DMS79 treated with DMSO at 0.1 percent for 48 hours (cell line): Measurements from ENCODE around the gene RSPH9.
"Not testable (repeated sequence)": the region's sequence is repeated elsewhere in the genome, so short reads cannot be mapped to it uniquely, and the experiment has no call there.

Experiments
- DNase-seq: peaks from one replicate; lab custom pipeline; 2025; lab: John Stamatoyannopoulos, UW

The RSPH9 gene

DNA sequence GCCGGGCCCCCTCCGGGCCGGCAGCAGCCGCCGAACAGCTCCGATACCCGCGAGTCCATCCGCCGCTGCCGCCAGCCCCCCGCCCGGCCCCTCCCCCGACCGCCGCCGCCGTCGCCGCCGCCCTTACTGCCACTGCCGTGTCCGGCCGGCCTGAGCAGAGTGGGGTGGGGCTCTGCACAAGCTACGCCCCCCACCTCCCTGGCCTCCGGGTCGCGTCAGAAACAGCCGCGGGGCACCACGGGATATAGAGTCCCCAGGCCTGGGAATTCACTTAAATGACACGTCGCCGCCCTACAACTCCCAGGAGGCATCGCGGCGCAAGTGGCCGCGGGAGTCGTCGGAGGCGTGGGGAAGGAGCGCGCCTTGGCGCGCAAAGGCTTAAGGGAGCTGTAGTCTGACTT is 15.7 kb upstream of the RSPH9 start, which contains the start of gene GTPBP2:
GTPBP2 (minus strand) TSS at position 161 of the 401 bp plus-strand sequence; CDS start at position 59, 102 bp downstream.
- DNase-seq, result peak; percentile 97

DNA sequence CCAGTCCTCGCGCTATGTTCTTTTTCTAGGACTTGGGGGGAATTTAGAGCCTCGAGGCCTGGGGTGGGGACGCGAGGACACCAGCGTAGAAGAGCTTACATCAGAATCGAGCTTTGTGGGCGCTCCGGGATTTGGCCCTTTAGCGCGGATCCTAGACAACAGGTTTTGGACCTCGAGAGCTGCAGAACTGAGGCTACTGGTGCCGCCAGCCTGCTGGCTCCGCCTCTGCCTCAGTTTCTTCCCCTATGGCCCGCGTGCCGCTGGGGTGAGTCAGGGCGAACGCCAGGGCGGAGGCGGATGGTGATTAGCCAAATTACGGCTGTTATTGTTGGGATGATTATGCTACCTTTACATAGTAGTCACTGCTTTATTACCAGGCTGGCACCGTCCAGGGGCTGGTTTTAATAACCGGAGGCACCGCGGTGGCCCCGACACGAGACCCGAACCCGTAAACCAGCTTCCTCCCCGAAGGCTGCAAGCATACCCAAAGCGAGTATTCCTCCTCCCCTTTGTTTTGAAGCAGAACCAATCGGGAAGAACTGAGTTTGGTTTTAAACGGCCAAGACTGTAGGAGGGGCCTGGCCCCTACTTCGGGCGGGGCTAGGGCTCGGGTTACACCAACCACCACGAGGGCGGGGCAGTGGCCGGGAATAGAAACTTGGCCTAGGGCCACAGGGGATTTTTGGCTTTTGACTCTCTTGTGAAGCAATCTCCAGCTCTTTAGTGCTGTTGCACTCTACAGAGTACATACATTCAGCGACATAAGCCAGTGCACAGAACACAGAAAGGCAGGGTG is 15.1 kb upstream of the RSPH9 start:
- peak; percentile 98 for DNase-seq

DNA sequence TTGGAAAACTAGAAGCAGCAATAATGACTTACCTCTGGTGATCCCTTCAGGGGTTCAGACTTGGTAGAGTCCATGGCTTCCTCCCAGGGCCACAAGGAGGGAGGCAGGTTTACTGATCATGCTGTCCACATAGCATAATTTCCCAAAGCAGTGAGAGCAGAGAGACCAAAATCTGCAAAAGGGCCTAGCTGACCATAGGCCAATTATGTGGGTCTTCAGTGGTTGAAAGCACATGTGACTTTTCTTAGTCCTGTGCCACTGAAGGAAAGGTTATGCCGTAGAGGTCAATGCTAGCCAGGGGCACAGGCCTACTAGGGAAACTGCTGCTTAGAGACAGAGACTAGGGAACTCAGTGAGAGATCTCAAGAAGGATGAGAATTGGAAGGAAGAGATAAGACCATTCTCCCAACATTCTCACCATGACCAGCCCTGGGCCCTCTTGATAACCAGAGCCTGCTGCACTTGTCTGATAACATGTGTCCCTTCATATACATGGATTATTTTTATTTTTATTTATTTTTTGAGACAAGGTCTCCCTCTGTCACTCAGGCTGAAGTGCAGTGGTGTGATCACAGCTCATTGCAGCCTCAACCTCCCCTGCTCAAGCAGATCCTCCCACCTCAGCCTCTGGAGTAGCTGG is 13.7 kb upstream of the RSPH9 start:
- no peak for DNase-seq

DNA sequence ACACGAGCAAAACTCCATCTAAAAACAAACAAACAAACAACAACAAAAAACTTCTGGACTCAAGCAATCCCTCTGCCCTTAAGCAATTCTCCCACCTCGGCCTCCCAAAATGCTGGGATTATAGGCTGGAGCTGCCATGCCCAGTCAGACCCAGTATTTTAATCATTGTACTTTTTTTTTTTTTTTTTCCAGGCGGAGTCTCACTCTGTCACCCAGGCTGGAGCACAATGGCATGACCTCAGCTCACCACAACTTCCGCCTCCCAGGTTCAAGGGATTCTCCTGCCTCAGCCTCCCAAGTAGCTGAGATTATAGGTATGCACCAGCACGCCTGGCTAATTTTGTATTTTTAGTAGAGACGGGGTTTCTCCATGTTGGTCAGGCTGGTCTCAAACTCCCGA is 11.8 kb upstream of the RSPH9 start:
- not testable (repeated sequence) for DNase-seq

DNA sequence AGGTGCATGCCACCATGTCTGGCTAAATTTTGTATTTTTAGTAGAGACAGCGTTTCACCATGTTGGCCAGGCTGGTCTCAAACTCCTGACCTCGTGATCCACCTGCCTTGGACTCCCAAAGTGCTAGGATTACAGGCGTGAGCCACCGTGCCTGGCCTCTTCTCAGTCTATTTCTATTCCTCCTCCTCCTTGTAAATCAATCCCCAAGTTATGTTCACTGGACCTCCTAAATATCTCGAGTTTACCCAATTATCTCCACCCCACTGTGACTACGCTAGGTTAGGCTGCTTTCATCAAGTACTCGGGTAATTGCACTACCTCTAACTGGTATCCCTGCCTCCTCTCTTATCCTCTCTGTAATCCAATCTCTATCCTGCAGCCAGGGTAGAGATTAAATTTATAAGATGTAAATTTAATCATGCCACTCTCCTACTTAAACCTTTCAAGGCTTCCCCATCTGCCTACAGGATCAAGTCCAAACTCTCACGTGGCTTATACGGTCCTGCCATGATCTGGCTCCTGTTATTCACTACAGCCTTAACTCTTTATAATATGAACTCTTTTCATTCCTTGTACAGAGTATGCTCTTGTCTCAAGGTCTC is 10.0 kb upstream of the RSPH9 start:
- DNase-seq, result no peak

DNA sequence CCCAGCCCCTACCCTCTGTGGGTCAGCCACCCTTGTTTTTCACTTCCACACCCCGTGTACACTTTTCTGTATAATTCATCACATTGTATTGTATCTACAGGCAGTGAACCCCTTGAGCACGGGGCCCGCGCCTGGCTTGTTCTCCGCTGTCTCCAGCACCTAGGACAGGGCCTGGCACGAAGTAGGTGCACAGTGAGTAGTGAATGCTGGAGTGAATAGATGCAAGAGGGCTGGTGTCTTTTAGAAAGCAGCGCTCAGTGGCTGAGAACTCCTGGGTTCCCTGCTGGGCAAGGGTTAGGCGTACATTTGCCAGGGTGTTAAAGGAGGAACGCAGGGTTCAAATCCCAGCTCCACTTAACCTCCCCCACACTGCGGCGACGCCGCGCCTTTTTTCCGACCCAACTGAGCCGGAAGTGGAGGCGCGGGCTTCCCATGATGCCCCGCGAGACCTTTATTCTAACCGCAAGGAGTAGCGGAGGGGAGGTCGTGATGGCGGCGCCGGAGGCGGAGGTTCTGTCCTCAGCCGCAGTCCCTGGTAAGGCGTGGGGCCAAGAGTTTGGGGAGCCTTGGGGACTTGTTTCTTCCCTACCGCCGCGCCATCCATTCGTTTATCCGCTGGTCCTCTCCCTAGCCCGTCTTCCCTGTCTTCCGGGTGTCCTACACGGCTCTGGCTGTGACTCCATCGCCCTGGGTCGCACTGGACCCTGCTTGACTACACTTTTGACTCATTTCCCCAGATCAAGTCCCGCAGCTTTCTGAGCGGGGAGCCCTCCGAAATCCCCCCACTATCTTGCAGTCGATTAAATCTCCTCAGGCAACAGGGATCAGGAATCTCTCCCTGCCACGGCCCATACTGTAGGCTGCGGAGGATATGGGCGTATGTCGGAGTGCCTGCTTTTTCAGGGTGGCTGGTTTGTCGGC is 9.2 kb upstream of the RSPH9 start, which contains the start of gene MAD2L1BP:
MAD2L1BP (plus strand) TSS at position 454 of the 921 bp plus-strand sequence; CDS start at position 490, 36 bp downstream.
- DNase-seq, result peak; percentile 81

DNA sequence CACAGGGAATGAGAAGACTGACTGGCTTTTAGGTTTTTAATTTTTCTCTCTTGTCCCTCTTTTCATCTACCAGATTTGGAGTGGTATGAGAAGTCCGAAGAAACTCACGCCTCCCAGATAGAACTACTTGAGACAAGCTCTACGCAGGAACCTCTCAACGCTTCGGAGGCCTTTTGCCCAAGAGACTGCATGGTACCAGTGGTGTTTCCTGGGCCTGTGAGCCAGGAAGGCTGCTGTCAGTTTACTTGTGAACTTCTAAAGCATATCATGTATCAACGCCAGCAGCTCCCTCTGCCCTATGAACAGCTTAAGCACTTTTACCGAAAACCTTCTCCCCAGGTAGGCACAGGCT is 8.6 kb upstream of the RSPH9 start:
- DNase-seq, result no peak

DNA sequence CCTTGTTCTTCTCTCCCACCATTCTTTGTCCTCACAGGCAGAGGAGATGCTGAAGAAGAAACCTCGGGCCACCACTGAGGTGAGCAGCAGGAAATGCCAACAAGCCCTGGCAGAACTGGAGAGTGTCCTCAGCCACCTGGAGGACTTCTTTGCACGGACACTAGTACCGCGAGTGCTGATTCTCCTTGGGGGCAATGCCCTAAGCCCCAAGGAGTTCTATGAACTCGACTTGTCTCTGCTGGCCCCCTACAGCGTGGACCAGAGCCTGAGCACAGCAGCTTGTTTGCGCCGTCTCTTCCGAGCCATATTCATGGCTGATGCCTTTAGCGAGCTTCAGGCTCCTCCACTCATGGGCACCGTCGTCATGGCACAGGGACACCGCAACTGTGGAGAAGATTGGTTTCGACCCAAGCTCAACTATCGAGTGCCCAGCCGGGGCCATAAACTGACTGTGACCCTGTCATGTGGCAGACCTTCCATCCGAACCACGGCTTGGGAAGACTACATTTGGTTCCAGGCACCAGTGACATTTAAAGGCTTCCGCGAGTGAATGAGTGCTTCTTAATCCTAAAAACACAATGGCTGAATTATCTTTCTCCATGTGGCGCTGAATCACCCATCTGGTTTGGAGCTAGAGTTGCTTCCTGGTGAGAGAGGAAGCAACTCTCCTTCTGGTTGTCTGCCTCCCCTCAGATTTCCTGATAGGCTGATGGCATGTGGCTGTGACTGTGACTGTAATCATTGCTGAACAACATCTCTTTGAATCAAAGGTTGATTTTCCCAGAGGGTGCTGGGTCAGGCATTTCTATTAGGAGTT is 4.6 kb upstream of the RSPH9 start:
- no peak for DNase-seq

DNA sequence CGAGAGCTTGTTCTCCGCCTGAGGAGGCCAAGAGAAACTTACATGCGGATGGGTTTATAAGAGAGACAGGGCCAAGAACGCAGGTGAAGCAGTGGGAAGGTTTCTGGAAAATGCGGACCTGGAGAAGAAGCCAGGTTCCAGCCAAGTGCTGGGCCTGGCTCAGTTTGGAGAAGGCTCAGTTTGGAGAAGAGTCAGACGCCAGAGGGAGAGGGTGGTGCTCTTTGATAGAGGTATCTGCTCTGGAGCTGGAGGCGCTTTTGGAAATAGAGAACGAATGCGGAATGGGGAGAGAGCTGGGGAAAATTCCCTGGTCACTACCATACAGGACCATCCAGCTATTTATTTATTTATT is 753 bp downstream of the RSPH9 start:
- no peak for DNase-seq

DNA sequence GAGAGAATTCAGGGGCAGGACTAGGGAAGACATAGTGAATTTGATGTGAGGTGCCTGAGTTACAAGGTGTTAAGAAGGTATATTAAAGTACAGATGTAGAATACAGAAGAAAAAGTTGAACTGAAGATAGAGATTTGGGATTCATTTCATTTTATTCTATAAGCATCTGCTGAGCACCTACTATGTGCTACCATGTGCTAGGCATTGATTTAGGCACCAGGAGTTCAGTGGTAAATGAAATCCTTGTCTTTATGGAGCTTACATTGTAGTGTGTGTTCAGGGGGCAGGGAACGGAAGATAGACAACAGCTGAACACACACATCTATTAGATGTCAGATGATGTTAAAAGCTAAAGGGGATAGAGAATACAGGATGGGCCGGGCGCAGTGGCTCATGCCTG is 2.8 kb downstream of the RSPH9 start:
- DNase-seq, result no peak

DNA sequence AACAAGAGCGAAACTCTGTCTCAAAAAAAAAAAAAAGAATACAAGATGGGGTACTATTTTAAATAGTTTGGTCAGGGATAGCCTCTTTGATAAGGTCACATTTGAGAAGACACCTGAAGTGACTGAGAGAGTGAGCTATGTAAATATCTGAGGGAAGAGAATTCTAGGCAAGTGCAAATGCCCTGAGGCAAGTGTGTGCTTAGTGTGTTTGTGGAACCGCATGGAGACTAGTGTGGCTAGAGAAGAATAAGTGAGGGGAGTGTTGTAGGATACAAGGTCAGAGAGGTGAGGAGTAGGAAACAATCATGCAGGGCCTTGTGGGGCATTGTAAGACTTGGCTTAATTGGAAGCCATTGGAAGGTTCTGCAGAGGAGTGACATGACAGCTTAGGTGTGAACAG is 3.4 kb downstream of the RSPH9 start:
- DNase-seq, result no peak

DNA sequence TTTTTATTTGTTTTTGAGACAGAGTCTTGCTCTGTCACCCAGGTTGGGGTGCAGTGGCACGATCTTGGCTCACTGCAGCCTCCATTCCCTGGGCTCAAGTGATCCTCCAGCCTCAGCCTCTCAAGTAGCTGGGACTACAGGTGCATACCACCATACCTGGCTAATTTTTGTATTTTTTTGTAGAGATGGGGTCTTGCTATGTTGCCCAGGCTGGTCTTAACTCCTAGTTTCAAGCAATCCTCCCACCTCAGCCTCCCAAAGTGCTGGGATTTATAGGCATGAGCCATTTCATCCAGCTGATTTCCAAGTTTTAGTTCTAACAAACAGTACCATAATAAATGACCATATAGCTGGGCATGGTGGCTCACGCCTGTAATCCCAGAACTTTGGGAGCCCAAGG is 8.0 kb downstream of the RSPH9 start:
- not testable (repeated sequence) for DNase-seq

DNA sequence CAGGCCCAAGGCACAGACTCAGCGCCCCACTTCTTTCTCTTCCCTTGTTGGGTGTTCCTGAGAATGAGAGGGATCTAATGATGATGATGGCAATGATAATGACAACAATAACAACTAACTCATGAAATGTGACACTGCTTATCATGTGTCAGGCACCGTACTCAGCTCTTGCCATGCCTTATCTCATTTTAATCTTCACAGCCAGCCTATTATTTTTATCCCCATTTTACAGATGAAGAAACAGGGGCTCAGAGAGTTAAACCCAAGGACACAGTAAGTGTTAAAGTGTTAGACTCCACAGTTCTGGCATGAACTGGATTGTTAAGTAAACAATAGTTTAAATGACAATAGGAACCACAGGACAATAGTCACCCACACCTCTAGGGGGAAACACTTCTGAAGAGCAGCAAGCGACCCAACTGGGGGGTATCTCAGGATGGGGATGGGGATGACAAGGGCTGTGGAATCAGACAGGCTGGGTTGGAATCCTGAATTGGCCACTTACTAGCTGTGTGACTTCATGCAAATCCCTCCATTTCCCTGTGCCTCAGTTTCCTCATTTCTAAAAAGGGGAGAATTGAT is 12.5 kb downstream of the RSPH9 start:
- DNase-seq, result no peak

DNA sequence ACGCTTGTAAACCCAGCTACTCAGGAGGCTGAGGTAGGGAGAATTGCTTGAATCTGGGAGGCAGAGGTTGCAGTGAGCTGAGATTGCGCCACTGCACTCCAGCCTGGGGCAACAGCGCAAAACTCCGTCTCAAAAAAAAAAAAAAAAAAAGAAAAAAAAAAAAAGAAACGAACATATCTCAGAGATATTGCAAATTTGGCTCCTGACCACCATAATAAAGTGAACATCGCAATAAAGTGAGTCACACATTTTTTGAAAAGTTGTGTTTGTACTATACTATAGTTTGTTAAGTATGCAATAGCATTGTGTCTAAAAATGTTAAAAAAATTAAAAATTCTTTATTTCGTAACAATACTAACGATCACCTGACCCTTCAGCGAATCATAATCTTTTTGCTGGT is 13.3 kb downstream of the RSPH9 start:
- no peak for DNase-seq

DNA sequence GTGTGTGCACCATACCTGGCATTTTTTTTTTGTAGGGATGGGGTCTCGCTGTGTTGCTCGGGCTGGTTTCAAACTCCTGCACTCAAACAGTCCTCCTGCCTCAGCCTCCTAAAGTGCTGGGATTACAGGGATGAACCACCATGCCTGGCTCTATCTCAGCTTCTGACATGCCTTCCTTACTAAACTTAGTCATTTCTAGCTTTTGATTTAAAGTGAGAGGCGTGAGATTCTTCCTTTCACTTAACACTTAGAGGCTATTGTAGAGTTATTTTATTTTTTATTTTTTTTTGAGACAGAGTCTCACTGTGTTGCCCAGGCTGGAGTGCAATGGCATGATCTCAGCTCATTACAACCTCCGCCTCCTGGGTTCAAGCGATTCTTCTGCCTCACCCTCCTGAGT is 18.1 kb downstream of the RSPH9 start:
- DNase-seq, result not testable (repeated sequence)

DNA sequence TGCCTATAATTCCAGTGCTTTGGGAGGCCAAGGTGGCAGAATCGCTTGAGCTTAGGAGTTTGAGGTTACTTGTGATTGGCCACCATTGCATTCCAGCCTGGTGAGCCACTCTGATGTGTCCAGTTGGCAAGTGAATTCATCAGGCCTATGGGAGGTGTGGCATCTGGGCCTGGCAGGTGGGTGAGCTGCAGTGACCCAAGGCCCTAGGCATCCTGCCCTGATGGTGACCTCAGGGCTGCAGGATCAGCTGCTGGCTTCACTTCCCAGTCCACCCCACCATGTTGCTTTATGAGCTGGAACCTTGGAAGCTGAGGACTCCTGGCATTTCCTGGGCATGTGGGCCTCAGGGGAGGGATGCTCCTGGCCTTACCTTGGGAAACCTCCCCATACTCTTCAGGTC is 20.5 kb downstream of the RSPH9 start:
- no peak for DNase-seq

DNA sequence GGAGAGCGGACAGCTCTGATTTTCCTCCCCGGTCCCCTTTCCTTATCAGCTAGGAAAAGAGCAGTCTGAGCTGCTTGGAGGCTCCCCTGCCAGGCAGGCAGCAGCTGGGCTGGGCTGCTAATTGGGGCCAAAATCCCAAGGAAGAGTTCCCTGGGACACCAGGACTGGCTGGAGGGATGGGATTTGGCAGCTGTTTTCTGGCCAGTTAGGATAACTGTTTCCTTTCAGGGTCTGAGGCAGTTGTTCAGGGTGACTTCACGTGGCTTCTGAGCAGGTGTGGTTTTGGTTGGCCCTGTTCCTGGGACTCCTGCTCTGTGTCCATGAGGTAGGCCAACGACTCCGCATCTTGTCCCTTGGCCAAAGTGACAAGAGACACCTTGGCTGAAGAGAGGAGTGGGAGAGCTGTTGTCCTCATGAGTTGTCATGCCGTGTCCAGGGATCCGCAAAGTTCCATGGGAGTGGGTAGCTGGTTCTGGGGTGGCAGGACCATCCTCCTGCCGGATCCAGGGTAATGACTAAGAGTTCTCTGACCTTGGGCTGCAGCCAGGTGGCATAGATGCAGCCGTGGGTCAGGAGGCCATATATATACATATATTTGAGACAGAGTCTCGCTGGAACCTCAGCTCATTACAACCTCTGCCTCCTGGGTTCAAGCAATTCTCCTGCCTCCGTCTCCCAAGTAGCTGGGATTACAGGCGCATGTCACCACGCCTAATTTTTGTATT is 21.5 kb downstream of the RSPH9 start:
- DNase-seq, result no peak

DNA sequence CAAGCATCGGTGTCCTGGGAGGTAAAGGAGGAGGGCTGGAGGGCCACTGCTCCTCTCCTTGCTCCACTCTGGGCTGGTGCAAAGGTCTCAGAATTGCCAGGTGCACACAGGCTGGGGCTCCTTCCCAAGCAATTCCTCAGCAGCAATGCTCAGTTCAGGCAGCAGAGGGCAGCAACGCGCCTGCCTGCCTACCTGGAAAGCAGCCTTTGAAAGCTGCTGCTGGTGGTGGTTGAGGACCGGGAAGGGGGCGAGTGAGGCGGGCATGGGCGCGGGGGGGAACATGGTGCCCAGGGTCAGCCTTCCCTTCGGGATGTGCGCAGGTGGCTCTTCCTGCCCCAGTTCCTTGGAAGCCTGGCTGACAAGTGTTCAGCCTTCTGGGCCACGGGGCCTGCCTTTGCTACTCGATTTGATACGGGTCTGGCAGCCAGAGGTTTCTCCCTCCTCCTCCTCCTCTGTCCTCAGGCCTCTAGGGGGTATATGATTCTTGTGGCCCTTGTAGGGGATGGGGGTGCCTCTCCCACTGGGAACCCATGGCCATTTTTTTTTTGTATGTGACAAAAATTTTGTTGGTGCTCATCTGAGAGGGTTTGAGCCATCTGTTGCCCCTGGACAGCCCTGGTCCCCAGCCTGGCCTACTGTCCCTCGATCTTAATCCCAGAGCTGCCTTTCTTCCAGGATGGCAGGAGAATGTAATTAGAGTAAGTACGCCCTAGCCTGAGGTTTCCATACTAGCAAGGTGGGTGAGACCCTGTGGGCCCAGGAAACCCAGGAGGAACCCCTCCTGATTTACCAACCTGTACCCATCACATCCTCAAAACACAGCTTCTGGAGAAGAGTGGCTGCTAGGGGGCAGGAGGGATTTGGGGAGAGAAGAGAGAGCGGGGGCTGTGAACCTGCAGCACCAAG is 22.7 kb downstream of the RSPH9 start:
- DNase-seq, result peak; percentile 69
